ENCODE data around the gene ATG16L2.

Gene ATG16L2

GRCh38 chr11:72813740-72814285 is 398 bp upstream of the ATG16L2 start (continued):
- TF ChIP-seq ZSCAN4 (tag by site-specific recombination; IDR thresholded peaks at IDR 0.05), result no peak
- no peak for TF ChIP-seq PRDM6 (tag by site-specific recombination; IDR thresholded peaks at IDR 0.05)
- no peak for TF ChIP-seq ZNF792 (tag by site-specific recombination; IDR thresholded peaks at IDR 0.05)
- TF ChIP-seq HOXD13 (CRISPR knock-in tag; IDR thresholded peaks at IDR 0.05; ENCODE audit: borderline replicate concordance), result no peak
- TF ChIP-seq ZFP3 (tag by site-specific recombination; IDR thresholded peaks at IDR 0.05; ENCODE audit: low read depth), result no peak; the same call in 1 of the 2 replicates
- no peak for TF ChIP-seq ZNF10 (tag by site-specific recombination; IDR thresholded peaks at IDR 0.05)
- TF ChIP-seq ZNF354C (tag by site-specific recombination; IDR thresholded peaks at IDR 0.05; ENCODE audit: borderline replicate concordance, low read depth), result no peak
- TF ChIP-seq ZNF37A (tag by site-specific recombination; IDR thresholded peaks at IDR 0.05), result no peak
- no peak for TF ChIP-seq ZNF302 (tag by site-specific recombination; IDR thresholded peaks at IDR 0.05; ENCODE audit: low read depth)
- no peak for TF ChIP-seq ZNF175 (tag by site-specific recombination; IDR thresholded peaks at IDR 0.05)
- TF ChIP-seq ZNF600 (tag by site-specific recombination; IDR thresholded peaks at IDR 0.05), result no peak; the same call in 1 of the 2 replicates
- TF ChIP-seq PBX3 (CRISPR knock-in tag; IDR thresholded peaks at IDR 0.05), result no peak
- TF ChIP-seq ZBTB7A (tag by site-specific recombination; IDR thresholded peaks at IDR 0.05; ENCODE audit: low read depth), result 0 out of 2 replicates have a peak, but pooled peaks have one; percentile 29
- TF ChIP-seq SCRT2 (tag by site-specific recombination; IDR thresholded peaks at IDR 0.05), result no peak
- TF ChIP-seq ZNF132 (tag by site-specific recombination; IDR thresholded peaks at IDR 0.05; ENCODE audit: borderline replicate concordance), result no peak
- no peak for TF ChIP-seq ZNF677 (tag by site-specific recombination; IDR thresholded peaks at IDR 0.05)
- no peak for TF ChIP-seq SETDB1 (IDR thresholded peaks at IDR 0.05; ENCODE audit: insufficient read length, low read length)
- peak; percentile 81 for TF ChIP-seq ZBTB26 (tag by site-specific recombination; optimal IDR thresholded peaks at IDR 0.05)
- no peak for TF ChIP-seq ZNF404 (tag by site-specific recombination; IDR thresholded peaks at IDR 0.05)
- no peak for TF ChIP-seq GLI2 (tag by site-specific recombination; IDR thresholded peaks at IDR 0.05; ENCODE audit: borderline replicate concordance, low read depth)
- TF ChIP-seq ZNF19 (tag by site-specific recombination; IDR thresholded peaks at IDR 0.05; ENCODE audit: low read depth), result no peak
- no peak for TF ChIP-seq SALL2 (tag by site-specific recombination; IDR thresholded peaks at IDR 0.05; ENCODE audit: borderline replicate concordance)
- no peak; the same call in none of the 2 replicates for TF ChIP-seq PATZ1 (tag by site-specific recombination; IDR thresholded peaks at IDR 0.05)
- TF ChIP-seq TCF7L2 (IDR thresholded peaks at IDR 0.05; ENCODE audit: borderline replicate concordance, low read depth, low read length), result no peak
- TF ChIP-seq TRIM28 (IDR thresholded peaks at IDR 0.05; ENCODE audit: borderline replicate concordance, low read length), result no peak
- TF ChIP-seq ZNF654 (tag by site-specific recombination; IDR thresholded peaks at IDR 0.05; ENCODE audit: low read depth), result no peak
- no peak for TF ChIP-seq ZNF184 (tag by site-specific recombination; IDR thresholded peaks at IDR 0.05)
- TF ChIP-seq HIC1 (tag by site-specific recombination; IDR thresholded peaks at IDR 0.05), result no peak
- TF ChIP-seq KLF7 (tag by site-specific recombination; IDR thresholded peaks at IDR 0.05; ENCODE audit: borderline replicate concordance), result no peak; the same call in 1 of the 2 replicates
- TF ChIP-seq ZNF239 (tag by site-specific recombination; IDR thresholded peaks at IDR 0.05), result no peak
- peak; percentile 92 for TF ChIP-seq GLIS2 (tag by site-specific recombination; IDR thresholded peaks at IDR 0.05)
- TF ChIP-seq ZNF664 (tag by site-specific recombination; IDR thresholded peaks at IDR 0.05), result no peak

Measured in HEK293 (cell line).